Measurements from ENCODE around the gene CCDC116. TPM values are rescaled to one million over a fixed set of nuclear protein-coding genes. Genes with fewer than 3 reads are reported as not detected.
A peak's percentile ranks its signal among the peaks of the same experiment; 100 is the strongest.

CCDC116 gene
- total RNA-seq, 1 donor from 2014 or later: not detected

GRCh38 chr22:21651521-21652009, 19.0 kb downstream of the CCDC116 start:
- H3K4me1 ChIP-seq: peaks cover 20% of the 10 kb centered on the region
- Mint-ChIP-seq H3K27ac (peak overlapping the region; percentile 96), H3K27me3 (ENCODE audit: insufficient read depth, low read depth) (peaks cover 12% of the 10 kb centered on the region), H3K9me3 (no peaks in the 10 kb centered on the region), H3K4me1 (peaks cover 28% of the 10 kb centered on the region), H3K36me3 (peaks cover 5% of the 10 kb centered on the region), H3K4me3 (peak overlapping the region; percentile 93)
- peak; percentile 71 for DNase-seq (ENCODE audit: low spot score)
- H3K4me2 ChIP-seq: peak overlapping the region; percentile 92
- peaks cover 55% of the 10 kb centered on the region for H3F3A ChIP-seq (ENCODE audit: low read depth)
- H3K9ac ChIP-seq: peak overlapping the region; percentile 40
- no peak for TF ChIP-seq EZH2phosphoT487 (IDR thresholded peaks at IDR 0.05)
- TF ChIP-seq EZH2 (IDR thresholded peaks at IDR 0.05): no peak
- TF ChIP-seq, protein P1, sequence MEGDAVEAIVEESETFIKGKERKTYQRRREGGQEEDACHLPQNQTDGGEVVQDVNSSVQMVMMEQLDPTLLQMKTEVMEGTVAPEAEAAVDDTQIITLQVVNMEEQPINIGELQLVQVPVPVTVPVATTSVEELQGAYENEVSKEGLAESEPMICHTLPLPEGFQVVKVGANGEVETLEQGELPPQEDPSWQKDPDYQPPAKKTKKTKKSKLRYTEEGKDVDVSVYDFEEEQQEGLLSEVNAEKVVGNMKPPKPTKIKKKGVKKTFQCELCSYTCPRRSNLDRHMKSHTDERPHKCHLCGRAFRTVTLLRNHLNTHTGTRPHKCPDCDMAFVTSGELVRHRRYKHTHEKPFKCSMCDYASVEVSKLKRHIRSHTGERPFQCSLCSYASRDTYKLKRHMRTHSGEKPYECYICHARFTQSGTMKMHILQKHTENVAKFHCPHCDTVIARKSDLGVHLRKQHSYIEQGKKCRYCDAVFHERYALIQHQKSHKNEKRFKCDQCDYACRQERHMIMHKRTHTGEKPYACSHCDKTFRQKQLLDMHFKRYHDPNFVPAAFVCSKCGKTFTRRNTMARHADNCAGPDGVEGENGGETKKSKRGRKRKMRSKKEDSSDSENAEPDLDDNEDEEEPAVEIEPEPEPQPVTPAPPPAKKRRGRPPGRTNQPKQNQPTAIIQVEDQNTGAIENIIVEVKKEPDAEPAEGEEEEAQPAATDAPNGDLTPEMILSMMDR (IDR thresholded peaks at IDR 0.05): no peak
- peak overlapping the region; percentile 22 for H3K27ac ChIP-seq
- peak overlapping the region; percentile 72 for H3K4me3 ChIP-seq
- no peaks in the 10 kb centered on the region for H3K9me3 ChIP-seq (ENCODE audit: low read depth)
- peaks cover 25% of the 10 kb centered on the region for H3K79me2 ChIP-seq (ENCODE audit: low read depth)
- no peaks in the 10 kb centered on the region for H3K27me3 ChIP-seq
- H4K20me1 ChIP-seq (ENCODE audit: low read depth): peaks cover 25% of the 10 kb centered on the region
- H3K36me3 ChIP-seq: no peaks in the 10 kb centered on the region
- H2AFZ ChIP-seq (replicated peaks): peak overlapping the region; percentile 90

- H3K79me2 ChIP-seq (ENCODE audit: low read depth): peaks cover 25% of the 10 kb centered on the region
- peaks cover 60% of the 10 kb centered on the region for H3F3A ChIP-seq (ENCODE audit: low read depth)
- peak overlapping the region; percentile 72 for H3K4me3 ChIP-seq
- peaks cover 29% of the 10 kb centered on the region for H3K4me1 Mint-ChIP-seq
- no peaks in the 10 kb centered on the region for H3K27me3 ChIP-seq
- H3K36me3 Mint-ChIP-seq: peaks cover 5% of the 10 kb centered on the region
- no peaks in the 10 kb centered on the region for H3K36me3 ChIP-seq
- peak; percentile 96 for DNase-seq (ENCODE audit: low spot score)
- TF ChIP-seq EZH2phosphoT487 (IDR thresholded peaks at IDR 0.05) (no peak), EZH2 (IDR thresholded peaks at IDR 0.05) (no peak)
- TF ChIP-seq, protein P1 (IDR thresholded peaks at IDR 0.05): no peak
- no peaks in the 10 kb centered on the region for H3K9me3 Mint-ChIP-seq
- H3K4me1 ChIP-seq: peaks cover 20% of the 10 kb centered on the region
- peak overlapping the region; percentile 6 for H3K27ac ChIP-seq
- H3K4me2 ChIP-seq: peak overlapping the region; percentile 92
- H4K20me1 ChIP-seq (ENCODE audit: low read depth): peaks cover 29% of the 10 kb centered on the region
- H3K4me3 Mint-ChIP-seq: peak overlapping the region; percentile 93
- peaks cover 12% of the 10 kb centered on the region for H3K27me3 Mint-ChIP-seq (ENCODE audit: insufficient read depth, low read depth)
- no peaks in the 10 kb centered on the region for H3K9me3 ChIP-seq (ENCODE audit: low read depth)
- H2AFZ ChIP-seq (replicated peaks): peak overlapping the region; percentile 90
- peak overlapping the region; percentile 96 for H3K27ac Mint-ChIP-seq
- H3K9ac ChIP-seq: peak overlapping the region; percentile 22
Observed at GRCh38 chr22:21652010-21652546, 19.5 kb downstream of the CCDC116 start.

- Histone ChIP-seq H3K9ac (peak overlapping the region; percentile 22), H3K27ac (peak overlapping the region; percentile 6), H4K20me1 (ENCODE audit: low read depth) (peaks cover 30% of the 10 kb centered on the region), H3K36me3 (no peaks in the 10 kb centered on the region), H2AFZ (replicated peaks) (no peak overlapping the region), H3K27me3 (no peaks in the 10 kb centered on the region), H3F3A (ENCODE audit: low read depth) (peaks cover 68% of the 10 kb centered on the region), H3K4me2 (peak overlapping the region; percentile 92), H3K79me2 (ENCODE audit: low read depth) (peaks cover 25% of the 10 kb centered on the region), H3K4me1 (peaks cover 20% of the 10 kb centered on the region), H3K9me3 (ENCODE audit: low read depth) (no peaks in the 10 kb centered on the region), H3K4me3 (peak overlapping the region; percentile 72)
- Mint-ChIP-seq H3K9me3 (no peaks in the 10 kb centered on the region), H3K27ac (no peak overlapping the region), H3K27me3 (ENCODE audit: insufficient read depth, low read depth) (peaks cover 12% of the 10 kb centered on the region), H3K4me3 (peak overlapping the region; percentile 93), H3K36me3 (peaks cover 5% of the 10 kb centered on the region), H3K4me1 (peaks cover 30% of the 10 kb centered on the region)
- peak; percentile 92 for DNase-seq (ENCODE audit: low spot score)
- TF ChIP-seq EZH2phosphoT487 (IDR thresholded peaks at IDR 0.05) (no peak), EZH2 (IDR thresholded peaks at IDR 0.05) (no peak)
- TF ChIP-seq, protein P1 (IDR thresholded peaks at IDR 0.05): no peak
Observed at GRCh38 chr22:21652547-21653545, 20.3 kb downstream of the CCDC116 start.
